Measurements from ENCODE around the gene CSF3R. TPM values are rescaled to one million over a fixed set of nuclear protein-coding genes. Genes with fewer than 3 reads are reported as not detected.

The CSF3R gene
- total and polyA plus RNA-seq, 2 donors (not counting 1 experiment from before 2014, with no cell fraction given): 0.30 to 6.3 TPM

GRCh38 chr1:36525166-36525565 is 42.5 kb upstream of the CSF3R start:
- H3K27me3 Mint-ChIP-seq: peaks cover 4% of the 10 kb centered on the region
- H3K27ac Mint-ChIP-seq: no peak overlapping the region
- no peak overlapping the region for H3K9ac ChIP-seq (ENCODE audit: low read length)
- H3K4me3 ChIP-seq (ENCODE audit: control extremely low read depth in 1 of 5, extremely low read depth in 1 of 5, insufficient read depth in 1 of 5, low read depth in 2 of 5, low read length in 4 of 5): no peak overlapping the region
- H3K36me3 ChIP-seq (replicated peaks in 1 of 2; ENCODE audit: control extremely low read depth in 1 of 2, control insufficient read depth in 1 of 2, extremely low read depth in 1 of 2, insufficient read depth in 2 of 2, low read length in 1 of 2): no peaks in the 10 kb centered on the region
- peaks cover 0 to 5% (median 0%) of the 10 kb centered on the region in 4 experiments for H3K27me3 ChIP-seq (replicated peaks in 1 of 4; ENCODE audit: control extremely low read depth in 1 of 4, control insufficient read depth in 3 of 4, insufficient read depth in 4 of 4, low read length in 3 of 4)
- no peak overlapping the region for H3K4me3 Mint-ChIP-seq
- no peaks in the 10 kb centered on the region for H4K20me1 ChIP-seq (ENCODE audit: control insufficient read depth, insufficient read depth, low read length, poor library complexity, severe bottlenecking)
- H3K9me3 Mint-ChIP-seq (ENCODE audit: insufficient read depth): no peaks in the 10 kb centered on the region
- 97% methylated on average over 7 of the region's 10 CpGs for WGBS (ENCODE audit: insufficient coverage)
- TF ChIP-seq EZH2 (IDR thresholded peaks at IDR 0.05; ENCODE audit: borderline replicate concordance, insufficient read depth, low read depth, low read length, poor library complexity, severe bottlenecking) (no peak), CTCF (IDR thresholded peaks at IDR 0.05) (no peak)
- DNase-seq (no peak), ATAC-seq (ENCODE audit: low read depth) (no peak)
- no peaks in the 10 kb centered on the region for H3K79me2 ChIP-seq (ENCODE audit: control insufficient read depth, insufficient read depth, low read length)
- H3K4me2 ChIP-seq (replicated peaks; ENCODE audit: low read depth, low read length, poor library complexity, severe bottlenecking): no peak overlapping the region
- H3K4me1 Mint-ChIP-seq: no peaks in the 10 kb centered on the region
- H3K4me1 ChIP-seq (ENCODE audit: control insufficient read depth in 2 of 2, insufficient read depth in 2 of 2, low read length in 2 of 2): no peaks in the 10 kb centered on the region
- H3K27ac ChIP-seq (ENCODE audit: low read length in 2 of 2): no peak overlapping the region
- CTCF ChIA-PET: no interaction called here
- peaks cover 0 to 2% (median 0%) of the 10 kb centered on the region in 3 donors for H3K9me3 ChIP-seq (ENCODE audit: control extremely low read depth in 1 of 3, control insufficient read depth in 2 of 3, insufficient read depth in 1 of 3, low read length in 2 of 3)
- intact Hi-C loops (cut with micrococcal nuclease): no loop called here
- POLR2A ChIA-PET: no interaction called here
- no peak overlapping the region for H2AFZ ChIP-seq (ENCODE audit: insufficient read depth, low read depth, low read length, poor library complexity, severe bottlenecking)

DNA sequence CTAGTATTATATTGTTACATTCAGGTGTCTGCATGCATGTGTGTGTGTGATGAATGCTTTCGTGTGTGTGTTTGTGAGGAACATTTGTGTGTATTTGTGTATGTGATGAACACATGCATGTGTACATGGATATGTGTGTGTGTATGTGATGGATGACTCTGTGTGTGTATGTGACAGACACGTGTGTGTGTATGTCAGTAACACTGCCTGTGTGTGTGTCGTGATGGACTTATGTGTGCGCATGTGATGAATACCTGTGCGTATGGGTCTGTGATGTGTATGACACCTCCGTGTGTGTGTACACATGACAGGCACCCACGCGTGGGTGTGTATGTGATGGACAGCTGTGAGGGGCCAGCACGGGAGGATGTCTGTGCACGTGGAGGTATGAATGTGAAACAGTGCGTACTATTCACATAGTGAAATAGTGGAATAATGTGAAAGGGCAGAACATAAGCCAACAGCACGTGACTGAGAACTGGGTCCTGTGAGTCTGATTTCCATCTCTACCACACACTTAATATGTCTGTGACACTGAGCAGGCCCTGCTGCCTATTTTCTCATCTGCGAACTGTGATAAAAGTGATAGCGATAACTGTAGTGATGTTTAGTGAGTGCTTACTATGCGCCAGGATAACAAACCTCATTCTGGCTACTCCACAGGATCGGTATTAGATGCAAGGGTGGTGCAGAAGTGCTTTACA is 41.8 kb upstream of the CSF3R start:
- TF ChIP-seq CTCF (IDR thresholded peaks at IDR 0.05): no peak
- no peak for TF ChIP-seq EZH2 (IDR thresholded peaks at IDR 0.05; ENCODE audit: borderline replicate concordance, insufficient read depth, low read depth, low read length, poor library complexity, severe bottlenecking)
- H3K79me2 ChIP-seq (ENCODE audit: control insufficient read depth, insufficient read depth, low read length): no peaks in the 10 kb centered on the region
- ChIA-PET CTCF (no interaction called here), POLR2A (no interaction called here)
- no peaks in the 10 kb centered on the region for H4K20me1 ChIP-seq (ENCODE audit: control insufficient read depth, insufficient read depth, low read length, poor library complexity, severe bottlenecking)
- peaks cover 0 to 2% (median 0%) of the 10 kb centered on the region in 3 donors for H3K9me3 ChIP-seq (ENCODE audit: control extremely low read depth in 1 of 3, control insufficient read depth in 2 of 3, insufficient read depth in 1 of 3, low read length in 2 of 3)
- Mint-ChIP-seq H3K9me3 (ENCODE audit: insufficient read depth) (no peaks in the 10 kb centered on the region), H3K4me1 (no peaks in the 10 kb centered on the region), H3K4me3 (no peak overlapping the region), H3K27ac (no peak overlapping the region), H3K27me3 (no peaks in the 10 kb centered on the region)
- no peak overlapping the region for H3K27ac ChIP-seq (ENCODE audit: low read length in 2 of 2)
- H3K4me3 ChIP-seq (ENCODE audit: control extremely low read depth in 1 of 5, extremely low read depth in 1 of 5, insufficient read depth in 1 of 5, low read depth in 2 of 5, low read length in 4 of 5): no peak overlapping the region
- WGBS (ENCODE audit: insufficient coverage): 97% methylated on average over 12 of the region's 16 CpGs
- no peak overlapping the region for H3K9ac ChIP-seq (ENCODE audit: low read length)
- H3K36me3 ChIP-seq (replicated peaks in 1 of 2; ENCODE audit: control extremely low read depth in 1 of 2, control insufficient read depth in 1 of 2, extremely low read depth in 1 of 2, insufficient read depth in 2 of 2, low read length in 1 of 2): no peaks in the 10 kb centered on the region
- intact Hi-C loops (cut with micrococcal nuclease): no loop called here
- H3K4me1 ChIP-seq (ENCODE audit: control insufficient read depth in 2 of 2, insufficient read depth in 2 of 2, low read length in 2 of 2): no peaks in the 10 kb centered on the region
- DNase-seq: no peak
- no peak for ATAC-seq (ENCODE audit: low read depth)
- no peaks in the 10 kb centered on the region for H3K27me3 ChIP-seq (replicated peaks in 1 of 4; ENCODE audit: control extremely low read depth in 1 of 4, control insufficient read depth in 3 of 4, insufficient read depth in 4 of 4, low read length in 3 of 4)
- H3K4me2 ChIP-seq (replicated peaks; ENCODE audit: low read depth, low read length, poor library complexity, severe bottlenecking): no peak overlapping the region
- H2AFZ ChIP-seq (ENCODE audit: insufficient read depth, low read depth, low read length, poor library complexity, severe bottlenecking): no peak overlapping the region
